ENCODE measurements around the gene ANAPC10.

ANAPC10 gene

DNA sequence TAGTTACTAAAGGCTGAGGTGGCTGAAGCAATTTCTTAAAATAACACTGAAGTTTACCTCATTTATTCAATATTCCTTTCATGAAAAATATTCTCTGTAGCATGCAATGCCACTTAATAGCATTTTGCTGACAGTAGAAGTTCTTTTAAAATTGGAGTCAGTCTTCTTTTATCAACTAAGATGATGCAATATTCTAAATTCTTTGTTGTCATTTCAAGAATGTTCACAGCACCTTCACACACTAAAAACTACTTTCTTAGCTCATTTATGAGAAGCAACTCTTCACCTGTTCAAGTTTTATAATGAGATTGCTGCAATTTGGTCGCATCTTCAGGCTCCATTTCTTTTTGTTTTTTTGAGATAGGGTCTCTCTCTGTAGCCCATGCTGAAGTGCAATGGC lies 48.8 kb downstream of the ANAPC10 start:
- Histone ChIP-seq H3K4me1 (no peaks in the 10 kb centered on the region), H3K27ac (no peak overlapping the region), H2AFZ (no peak overlapping the region), H3K9me3 (ENCODE audit: control insufficient read depth, low read length) (no peaks in the 10 kb centered on the region), H3K27me3 (ENCODE audit: control insufficient read depth, insufficient read depth, low read length) (no peaks in the 10 kb centered on the region), H3K9ac (no peak overlapping the region), H3K4me3 (ENCODE audit: low read depth, low read length) (no peak overlapping the region), H3K79me2 (no peaks in the 10 kb centered on the region), H3K4me2 (ENCODE audit: low read length) (no peak overlapping the region), H3K36me3 (ENCODE audit: control insufficient read depth, insufficient read depth, low read length) (no peaks in the 10 kb centered on the region)
- TF ChIP-seq, protein P1, sequence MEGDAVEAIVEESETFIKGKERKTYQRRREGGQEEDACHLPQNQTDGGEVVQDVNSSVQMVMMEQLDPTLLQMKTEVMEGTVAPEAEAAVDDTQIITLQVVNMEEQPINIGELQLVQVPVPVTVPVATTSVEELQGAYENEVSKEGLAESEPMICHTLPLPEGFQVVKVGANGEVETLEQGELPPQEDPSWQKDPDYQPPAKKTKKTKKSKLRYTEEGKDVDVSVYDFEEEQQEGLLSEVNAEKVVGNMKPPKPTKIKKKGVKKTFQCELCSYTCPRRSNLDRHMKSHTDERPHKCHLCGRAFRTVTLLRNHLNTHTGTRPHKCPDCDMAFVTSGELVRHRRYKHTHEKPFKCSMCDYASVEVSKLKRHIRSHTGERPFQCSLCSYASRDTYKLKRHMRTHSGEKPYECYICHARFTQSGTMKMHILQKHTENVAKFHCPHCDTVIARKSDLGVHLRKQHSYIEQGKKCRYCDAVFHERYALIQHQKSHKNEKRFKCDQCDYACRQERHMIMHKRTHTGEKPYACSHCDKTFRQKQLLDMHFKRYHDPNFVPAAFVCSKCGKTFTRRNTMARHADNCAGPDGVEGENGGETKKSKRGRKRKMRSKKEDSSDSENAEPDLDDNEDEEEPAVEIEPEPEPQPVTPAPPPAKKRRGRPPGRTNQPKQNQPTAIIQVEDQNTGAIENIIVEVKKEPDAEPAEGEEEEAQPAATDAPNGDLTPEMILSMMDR (IDR thresholded peaks at IDR 0.05), result no peak

DNA sequence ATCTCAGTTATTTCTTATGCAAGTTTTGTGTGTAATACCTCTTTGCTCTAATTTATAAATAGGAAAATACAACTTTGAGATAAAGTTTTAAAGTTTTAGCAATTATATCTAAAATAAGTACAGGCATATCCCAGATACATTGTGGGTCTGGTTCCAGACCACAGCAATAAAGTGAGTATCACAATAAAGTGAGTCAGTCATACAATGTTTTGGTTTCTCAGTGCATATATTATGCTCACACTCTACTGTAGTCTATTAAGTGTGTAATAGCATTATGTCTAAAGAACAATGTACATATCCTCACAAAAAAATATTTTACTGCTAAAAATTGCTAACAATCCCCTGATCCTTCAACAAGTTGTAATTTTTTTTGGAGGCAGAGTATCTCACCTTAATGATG lies 49.2 kb downstream of the ANAPC10 start:
- Histone ChIP-seq H3K4me2 (ENCODE audit: low read length) (no peak overlapping the region), H3K79me2 (no peaks in the 10 kb centered on the region), H3K4me3 (ENCODE audit: low read depth, low read length) (no peak overlapping the region), H3K27ac (no peak overlapping the region), H3K9me3 (ENCODE audit: control insufficient read depth, low read length) (no peaks in the 10 kb centered on the region), H3K27me3 (ENCODE audit: control insufficient read depth, insufficient read depth, low read length) (no peaks in the 10 kb centered on the region), H3K9ac (no peak overlapping the region), H3K36me3 (ENCODE audit: control insufficient read depth, insufficient read depth, low read length) (no peaks in the 10 kb centered on the region), H3K4me1 (no peaks in the 10 kb centered on the region), H2AFZ (no peak overlapping the region)
- TF ChIP-seq, protein P1 (IDR thresholded peaks at IDR 0.05), result no peak

DNA sequence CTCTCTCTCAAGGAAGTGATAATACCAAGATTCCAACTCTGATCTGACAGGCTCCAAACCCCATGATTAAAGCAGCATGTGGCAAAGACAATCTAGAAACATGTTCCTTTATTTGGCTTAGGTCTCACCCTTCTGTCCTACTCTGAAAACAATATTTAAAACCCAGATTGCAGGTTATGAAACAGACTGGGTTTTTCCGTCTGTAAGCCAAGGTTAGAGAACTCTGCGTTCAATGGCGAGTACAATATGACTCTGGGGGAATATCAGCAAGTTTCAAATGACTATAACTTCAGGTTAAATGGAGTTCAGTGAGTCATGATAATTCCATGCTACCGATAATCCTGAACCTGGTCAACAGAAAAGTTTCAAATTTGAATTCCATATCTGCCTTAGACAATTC lies 50.8 kb downstream of the ANAPC10 start:
- no peak overlapping the region for H3K4me2 ChIP-seq (ENCODE audit: low read length)
- no peak overlapping the region for H3K9ac ChIP-seq
- TF ChIP-seq, protein P1 (IDR thresholded peaks at IDR 0.05), result no peak
- no peak overlapping the region for H2AFZ ChIP-seq
- H3K27me3 ChIP-seq (ENCODE audit: control insufficient read depth, insufficient read depth, low read length), result no peaks in the 10 kb centered on the region
- H3K4me1 ChIP-seq, result no peaks in the 10 kb centered on the region
- H3K27ac ChIP-seq, result no peak overlapping the region
- H3K4me3 ChIP-seq (ENCODE audit: low read depth, low read length), result no peak overlapping the region
- no peaks in the 10 kb centered on the region for H3K36me3 ChIP-seq (ENCODE audit: control insufficient read depth, insufficient read depth, low read length)
- no peaks in the 10 kb centered on the region for H3K9me3 ChIP-seq (ENCODE audit: control insufficient read depth, low read length)
- H3K79me2 ChIP-seq, result no peaks in the 10 kb centered on the region

DNA sequence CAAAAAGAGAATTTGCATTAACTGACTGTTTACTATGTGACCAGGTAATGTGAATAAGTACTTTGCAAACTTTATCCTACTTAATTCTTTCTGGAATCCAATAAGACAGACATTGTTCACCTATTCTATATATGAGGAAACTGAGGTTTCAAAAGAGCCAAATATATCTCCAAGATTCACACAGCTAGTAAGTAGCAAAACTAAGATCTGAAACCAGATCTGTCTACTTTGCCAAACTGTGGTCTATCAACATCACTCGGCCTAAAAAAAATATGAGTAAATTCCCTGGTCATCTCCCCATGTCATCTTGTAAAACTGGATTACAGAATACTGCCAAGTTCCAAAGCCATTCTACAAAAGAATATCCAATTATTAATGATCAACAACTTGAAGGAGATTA lies 52.8 kb downstream of the ANAPC10 start:
- Histone ChIP-seq H3K9ac (no peak overlapping the region), H3K4me3 (ENCODE audit: low read depth, low read length) (no peak overlapping the region), H2AFZ (no peak overlapping the region), H3K27me3 (ENCODE audit: control insufficient read depth, insufficient read depth, low read length) (no peaks in the 10 kb centered on the region), H3K79me2 (no peaks in the 10 kb centered on the region), H3K9me3 (ENCODE audit: control insufficient read depth, low read length) (no peaks in the 10 kb centered on the region), H3K27ac (no peak overlapping the region), H3K4me2 (ENCODE audit: low read length) (no peak overlapping the region), H3K4me1 (no peaks in the 10 kb centered on the region), H3K36me3 (ENCODE audit: control insufficient read depth, insufficient read depth, low read length) (no peaks in the 10 kb centered on the region)
- TF ChIP-seq, protein P1 (IDR thresholded peaks at IDR 0.05), result no peak

DNA sequence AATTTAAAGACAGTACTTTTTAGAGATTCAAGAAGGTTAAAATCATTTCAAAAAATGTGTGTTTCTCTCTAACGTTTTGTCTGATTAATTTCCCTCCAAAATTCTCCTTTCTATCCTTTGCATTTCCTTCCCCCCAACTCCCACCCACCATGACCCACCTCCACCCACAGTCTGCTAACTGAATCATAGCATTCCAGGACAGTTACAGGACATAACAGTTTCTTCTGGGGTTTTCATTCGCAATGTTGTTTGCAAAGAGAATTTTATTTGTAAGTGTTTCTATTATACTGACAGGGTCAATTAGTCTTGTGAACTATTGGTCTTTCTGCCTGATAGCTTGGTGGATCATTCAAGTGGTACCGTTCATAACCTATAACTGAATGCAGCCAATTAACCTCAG lies 53.7 kb downstream of the ANAPC10 start:
- no peaks in the 10 kb centered on the region for H3K27me3 ChIP-seq (ENCODE audit: control insufficient read depth, insufficient read depth, low read length)
- H3K36me3 ChIP-seq (ENCODE audit: control insufficient read depth, insufficient read depth, low read length), result no peaks in the 10 kb centered on the region
- no peaks in the 10 kb centered on the region for H3K4me1 ChIP-seq
- H3K4me2 ChIP-seq (ENCODE audit: low read length), result no peak overlapping the region
- H3K9ac ChIP-seq, result no peak overlapping the region
- H3K9me3 ChIP-seq (ENCODE audit: control insufficient read depth, low read length), result no peaks in the 10 kb centered on the region
- TF ChIP-seq, protein P1 (IDR thresholded peaks at IDR 0.05), result no peak
- no peaks in the 10 kb centered on the region for H3K79me2 ChIP-seq
- H2AFZ ChIP-seq, result no peak overlapping the region
- H3K27ac ChIP-seq, result no peak overlapping the region
- H3K4me3 ChIP-seq (ENCODE audit: low read depth, low read length), result no peak overlapping the region
